DMS53 treated with DMSO at 0.1 percent for 48 hours (cell line): ENCODE results near the gene CARMIL3.

Experiments
- DNase-seq: peaks from one replicate; lab custom pipeline; 2025; ENCODE audit not compliant: unreplicated experiment; lab: John Stamatoyannopoulos, UW

CARMIL3 gene

GRCh38 chr14:24062216-24062980, 10.6 kb downstream of the CARMIL3 start:
- DNase-seq = no peak

GRCh38 chr14:24063263-24063836, 11.5 kb downstream of the CARMIL3 start:
- DNase-seq = no peak

- no peak for DNase-seq
These were observed 12.4 kb downstream of the CARMIL3 start for GRCh38 chr14:24064091-24064795.

- DNase-seq = no peak
These were observed 13.0 kb downstream of the CARMIL3 start for GRCh38 chr14:24064856-24065255.

GRCh38 chr14:24065408-24065807, 13.6 kb downstream of the CARMIL3 start:
- DNase-seq = no peak

GRCh38 chr14:24066496-24067132, 14.8 kb downstream of the CARMIL3 start:
- no peak for DNase-seq

- no peak for DNase-seq
These were observed 15.6 kb downstream of the CARMIL3 start for GRCh38 chr14:24067133-24068082.

- no peak for DNase-seq
These were observed 17.1 kb downstream of the CARMIL3 start for GRCh38 chr14:24068711-24069410.

- no peak for DNase-seq
These were observed 17.6 kb downstream of the CARMIL3 start for GRCh38 chr14:24069411-24069735.

GRCh38 chr14:24070285-24071143, 18.7 kb downstream of the CARMIL3 start:
- no peak for DNase-seq

- no peak for DNase-seq
These were observed 19.4 kb downstream of the CARMIL3 start, which contains the start of gene CPNE6 for GRCh38 chr14:24071144-24071697. CPNE6 (plus strand) TSS chr14:24071562; CDS start chr14:24072937, 1,375 bp downstream.

GRCh38 chr14:24071836-24072430, 20.1 kb downstream of the CARMIL3 start:
- no peak for DNase-seq

- no peak for DNase-seq
These were observed 20.6 kb downstream of the CARMIL3 start for GRCh38 chr14:24072436-24072835.

- no peak for DNase-seq
These were observed 21.4 kb downstream of the CARMIL3 start for GRCh38 chr14:24072881-24073877.

- no peak for DNase-seq
These were observed 23.0 kb downstream of the CARMIL3 start for GRCh38 chr14:24074625-24075484.
